ENCODE measurements around the gene TFAP2A.

DNA sequence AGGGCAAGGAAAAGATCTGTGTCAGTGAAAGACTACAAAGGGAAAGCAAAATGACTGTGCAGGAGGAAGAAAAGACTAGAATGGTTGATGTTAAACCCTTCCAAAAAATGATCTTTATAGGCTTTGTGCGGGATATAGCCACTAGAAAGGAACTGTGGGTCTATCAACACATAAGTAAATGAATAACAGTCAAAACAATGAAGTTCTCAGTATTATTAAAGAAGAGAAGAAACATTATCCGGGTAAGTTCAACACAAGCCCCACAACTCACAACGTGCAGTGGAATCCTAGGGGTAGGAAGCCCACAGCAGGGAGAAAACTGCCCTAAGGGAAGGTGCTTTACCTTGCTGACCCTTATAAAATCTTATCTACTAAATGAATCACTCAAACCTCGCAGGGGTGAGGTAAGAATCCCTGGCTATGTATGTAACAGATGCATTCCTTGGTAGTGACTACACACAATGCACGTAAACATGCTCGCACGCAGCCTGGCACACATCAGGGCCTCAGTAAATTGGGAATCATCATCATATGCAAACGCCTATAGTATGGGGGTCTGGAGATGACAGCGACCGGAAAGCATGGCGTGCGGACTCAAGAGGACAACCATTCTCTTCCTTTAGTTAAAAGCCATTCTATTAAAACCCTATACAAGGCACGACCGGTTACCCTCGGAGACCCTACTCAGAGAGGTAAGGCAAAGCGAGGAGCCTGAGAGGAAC lies 11.3 kb downstream of the TFAP2A start:
- TF ChIP-seq, protein P1, sequence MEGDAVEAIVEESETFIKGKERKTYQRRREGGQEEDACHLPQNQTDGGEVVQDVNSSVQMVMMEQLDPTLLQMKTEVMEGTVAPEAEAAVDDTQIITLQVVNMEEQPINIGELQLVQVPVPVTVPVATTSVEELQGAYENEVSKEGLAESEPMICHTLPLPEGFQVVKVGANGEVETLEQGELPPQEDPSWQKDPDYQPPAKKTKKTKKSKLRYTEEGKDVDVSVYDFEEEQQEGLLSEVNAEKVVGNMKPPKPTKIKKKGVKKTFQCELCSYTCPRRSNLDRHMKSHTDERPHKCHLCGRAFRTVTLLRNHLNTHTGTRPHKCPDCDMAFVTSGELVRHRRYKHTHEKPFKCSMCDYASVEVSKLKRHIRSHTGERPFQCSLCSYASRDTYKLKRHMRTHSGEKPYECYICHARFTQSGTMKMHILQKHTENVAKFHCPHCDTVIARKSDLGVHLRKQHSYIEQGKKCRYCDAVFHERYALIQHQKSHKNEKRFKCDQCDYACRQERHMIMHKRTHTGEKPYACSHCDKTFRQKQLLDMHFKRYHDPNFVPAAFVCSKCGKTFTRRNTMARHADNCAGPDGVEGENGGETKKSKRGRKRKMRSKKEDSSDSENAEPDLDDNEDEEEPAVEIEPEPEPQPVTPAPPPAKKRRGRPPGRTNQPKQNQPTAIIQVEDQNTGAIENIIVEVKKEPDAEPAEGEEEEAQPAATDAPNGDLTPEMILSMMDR (IDR thresholded peaks at IDR 0.05): no peak
- TF ChIP-seq POLR2A (IDR thresholded peaks at IDR 0.05): no peak

Data from right lobe of liver (tissue), 4 donors.